ENCODE measurements around the gene C1orf50.

The C1orf50 gene

DNA sequence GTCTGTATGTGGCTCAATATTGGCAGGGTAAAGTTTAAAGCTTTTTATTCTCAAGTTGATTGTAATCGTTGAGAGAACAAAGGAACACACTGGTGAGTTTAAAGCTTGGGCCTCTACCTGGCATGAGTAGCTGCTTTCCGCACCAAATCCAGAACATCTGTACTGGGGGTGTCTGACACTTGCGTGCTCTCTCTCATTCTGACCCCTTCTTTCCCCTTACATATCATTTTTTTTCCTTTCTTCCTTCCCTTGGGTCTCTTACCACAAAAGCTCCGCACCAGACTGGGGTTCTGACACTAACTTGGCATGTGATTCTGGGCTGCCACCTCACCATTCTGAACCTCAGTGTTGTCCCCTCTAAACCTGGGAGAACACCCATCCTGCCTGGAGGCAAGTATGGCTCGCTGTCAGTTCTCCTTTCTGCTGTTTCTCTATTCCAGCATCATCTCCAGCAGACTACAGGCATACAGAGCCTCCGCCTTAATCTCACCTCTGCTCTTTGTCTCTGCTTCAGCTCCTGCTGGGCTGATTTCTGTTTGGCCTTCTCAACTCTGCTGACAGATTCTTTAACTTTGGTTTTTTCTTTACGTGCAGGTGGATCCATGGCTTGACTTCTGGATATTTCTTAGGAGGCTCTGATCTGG lies 49.0 kb downstream of the C1orf50 start:
- peak overlapping the region; percentile 94 for H3K4me2 ChIP-seq (ENCODE audit: low read length)
- H3K4me1 ChIP-seq (ENCODE audit: control insufficient read depth, insufficient read depth, low read length): peaks cover 16% of the 10 kb centered on the region
- no peaks in the 10 kb centered on the region for H3K27me3 ChIP-seq (ENCODE audit: control insufficient read depth, insufficient read depth, low read length)
- H3K36me3 ChIP-seq (ENCODE audit: insufficient read depth, low read length): no peaks in the 10 kb centered on the region
- H3K9ac ChIP-seq (ENCODE audit: low read depth, low read length): peak overlapping the region; percentile 99
- H3K9me3 ChIP-seq (replicated peaks; ENCODE audit: low read length): no peaks in the 10 kb centered on the region
- H3K4me3 ChIP-seq (ENCODE audit: low read length): peak overlapping the region; percentile 99

DNA sequence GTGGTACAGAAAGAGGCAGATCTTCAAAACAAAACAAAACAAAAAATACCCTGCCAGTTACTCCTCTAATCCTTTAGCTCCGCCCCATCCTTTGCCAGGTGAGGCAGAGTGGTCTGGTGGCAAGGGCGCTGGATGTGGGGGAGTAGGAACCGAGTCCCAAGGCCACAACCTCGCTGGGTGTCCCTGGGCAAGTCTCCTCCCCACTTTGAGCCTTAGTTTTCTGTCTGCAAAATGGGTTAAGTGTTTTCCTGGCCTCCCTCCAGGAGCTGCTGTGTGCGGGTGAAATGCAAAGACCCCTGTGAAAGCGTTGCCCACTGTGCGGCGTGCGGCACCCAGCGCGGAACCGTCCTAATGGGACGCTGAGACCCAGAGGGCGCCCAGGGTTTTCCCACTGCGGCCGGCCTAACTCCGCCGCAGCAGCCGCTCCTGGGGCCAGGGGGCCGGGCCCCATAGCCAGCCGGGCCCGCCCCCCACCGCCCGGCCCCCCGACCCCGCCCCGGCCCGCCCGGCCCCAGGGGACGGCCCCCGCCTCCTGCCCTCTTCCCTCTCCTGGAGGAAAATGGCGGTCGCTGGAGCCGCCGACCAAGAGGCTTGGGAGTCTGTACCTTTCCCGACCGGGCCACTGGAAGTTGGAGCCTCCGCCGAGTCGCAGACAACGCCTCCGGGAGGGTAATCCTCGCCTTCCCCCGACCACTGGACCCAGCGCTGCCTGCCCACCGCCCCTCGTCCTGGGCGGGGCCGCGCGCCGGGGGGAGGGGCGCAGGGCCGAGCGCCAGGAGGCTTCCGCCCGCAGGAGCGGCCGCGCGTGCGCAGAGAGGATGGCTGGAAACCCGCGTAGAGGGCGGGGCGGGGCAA lies 49.8 kb downstream of the C1orf50 start, which contains the start of the genes ERMAP and SVBP:
ERMAP (plus strand) TSS at position 538 of the 855 bp plus-strand sequence. CDS start 13,327 bp downstream, outside the sequence.
SVBP (minus strand) TSS at position 813 of the 855 bp plus-strand sequence. CDS start 853 bp downstream, outside the sequence.
- Histone ChIP-seq H3K4me1 (ENCODE audit: control insufficient read depth, insufficient read depth, low read length) (peaks cover 16% of the 10 kb centered on the region), H3K27me3 (ENCODE audit: control insufficient read depth, insufficient read depth, low read length) (no peaks in the 10 kb centered on the region), H3K4me2 (ENCODE audit: low read length) (peak within 1 kb of the TSS; percentile 94), H3K9me3 (replicated peaks; ENCODE audit: low read length) (no peaks in the 10 kb centered on the region), H3K36me3 (ENCODE audit: insufficient read depth, low read length) (no peaks in the 10 kb centered on the region), H3K4me3 (ENCODE audit: low read length) (peak within 1 kb of the TSS; percentile 99), H3K9ac (ENCODE audit: low read depth, low read length) (peak within 1 kb of the TSS; percentile 99)

DNA sequence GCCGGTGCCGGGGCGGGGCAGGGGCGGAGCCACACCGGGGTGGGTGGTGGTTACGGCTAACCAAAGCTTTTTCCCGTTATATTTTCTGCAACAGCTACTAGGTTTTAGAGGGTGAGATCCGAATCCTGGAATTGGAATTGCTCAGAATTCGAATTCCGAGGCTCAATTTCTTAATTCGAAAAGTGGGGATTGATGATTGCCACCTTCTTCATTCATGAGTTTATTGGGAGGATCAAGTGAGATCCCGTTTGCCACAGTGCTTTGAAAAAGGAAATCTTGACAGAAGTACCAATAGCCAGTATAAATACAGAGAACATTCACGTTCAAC lies 50.4 kb downstream of the C1orf50 start:
- Histone ChIP-seq H3K9ac (ENCODE audit: low read depth, low read length) (peak overlapping the region; percentile 99), H3K27me3 (ENCODE audit: control insufficient read depth, insufficient read depth, low read length) (no peaks in the 10 kb centered on the region), H3K4me2 (ENCODE audit: low read length) (peak overlapping the region; percentile 84), H3K4me3 (ENCODE audit: low read length) (peak overlapping the region; percentile 99), H3K4me1 (ENCODE audit: control insufficient read depth, insufficient read depth, low read length) (peaks cover 16% of the 10 kb centered on the region), H3K36me3 (ENCODE audit: insufficient read depth, low read length) (no peaks in the 10 kb centered on the region), H3K9me3 (replicated peaks; ENCODE audit: low read length) (no peaks in the 10 kb centered on the region)

DNA sequence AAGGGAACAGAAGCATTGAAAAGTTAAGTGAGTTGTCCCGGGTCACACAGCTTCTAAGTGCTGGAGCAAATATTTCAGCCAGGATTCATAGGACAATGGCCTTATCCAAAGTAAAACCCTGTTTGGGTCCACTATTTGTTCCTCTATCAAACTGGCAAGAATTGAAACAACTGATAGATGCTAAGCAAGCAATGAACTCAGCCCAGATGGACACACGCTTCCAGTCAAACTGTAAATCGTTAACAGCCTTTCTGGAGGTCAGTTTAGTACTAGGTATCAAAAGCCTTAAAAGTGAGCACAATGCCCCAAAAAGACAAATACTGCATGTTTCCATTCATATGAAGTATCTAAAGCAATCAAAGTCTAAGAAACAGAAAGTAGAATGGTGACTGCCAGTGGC lies 50.9 kb downstream of the C1orf50 start:
- Histone ChIP-seq H3K4me3 (ENCODE audit: low read length) (peak overlapping the region; percentile 99), H3K4me2 (ENCODE audit: low read length) (peak overlapping the region; percentile 84)

DNA sequence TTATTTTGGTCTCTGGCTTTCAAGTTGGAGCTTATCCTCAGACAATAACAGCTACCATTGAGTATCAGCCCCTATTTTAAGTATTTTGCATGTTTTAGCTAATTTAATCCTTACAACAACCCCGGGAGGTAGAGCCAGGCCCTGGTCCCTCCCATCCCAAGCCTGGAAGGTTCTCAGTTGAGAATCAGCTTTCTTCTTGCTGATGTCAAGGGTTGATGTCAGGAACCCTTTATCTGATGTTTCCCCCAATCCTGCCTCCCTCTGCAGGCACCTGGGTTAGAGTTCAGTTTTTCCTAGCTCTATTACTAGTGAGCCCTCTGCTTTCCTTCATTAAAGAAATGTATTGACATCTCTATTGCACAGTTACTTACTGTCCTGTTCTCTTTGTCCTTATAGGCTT lies 53.8 kb downstream of the C1orf50 start:
- Histone ChIP-seq H3K9ac (ENCODE audit: low read depth, low read length) (no peak overlapping the region), H3K27me3 (ENCODE audit: control insufficient read depth, insufficient read depth, low read length) (no peaks in the 10 kb centered on the region), H3K4me2 (ENCODE audit: low read length) (no peak overlapping the region), H3K4me1 (ENCODE audit: control insufficient read depth, insufficient read depth, low read length) (peaks cover 22% of the 10 kb centered on the region), H3K4me3 (ENCODE audit: low read length) (no peak overlapping the region), H3K36me3 (ENCODE audit: insufficient read depth, low read length) (no peaks in the 10 kb centered on the region), H3K9me3 (replicated peaks; ENCODE audit: low read length) (no peaks in the 10 kb centered on the region)

More for the DNA sequence above, 50.9 kb downstream of the C1orf50 start:
- Histone ChIP-seq H3K27me3 (ENCODE audit: control insufficient read depth, insufficient read depth, low read length) (no peaks in the 10 kb centered on the region), H3K9me3 (replicated peaks; ENCODE audit: low read length) (no peaks in the 10 kb centered on the region), H3K9ac (ENCODE audit: low read depth, low read length) (peak overlapping the region; percentile 99), H3K36me3 (ENCODE audit: insufficient read depth, low read length) (no peaks in the 10 kb centered on the region), H3K4me1 (ENCODE audit: control insufficient read depth, insufficient read depth, low read length) (peaks cover 21% of the 10 kb centered on the region)

DNA sequence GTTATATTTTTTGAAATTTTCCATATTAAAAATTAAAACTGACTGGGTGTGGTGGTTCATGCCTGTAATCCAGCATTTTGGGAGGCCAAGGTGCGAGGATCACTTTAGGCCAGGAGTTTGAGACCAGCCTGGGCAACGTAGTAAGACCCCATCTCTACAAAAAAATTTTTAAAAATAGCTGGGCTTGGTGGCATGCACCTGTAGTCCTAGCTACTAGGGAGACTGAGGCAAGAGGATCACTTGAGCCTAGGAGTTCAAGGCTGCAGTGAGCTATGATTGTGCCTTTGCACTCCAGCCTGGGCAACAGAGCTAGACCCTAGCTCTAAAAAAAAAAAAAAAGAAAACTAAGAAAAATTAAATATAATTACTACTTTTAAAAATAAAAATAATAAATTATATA lies 54.6 kb downstream of the C1orf50 start:
- no peaks in the 10 kb centered on the region for H3K9me3 ChIP-seq (replicated peaks; ENCODE audit: low read length)
- no peak overlapping the region for H3K4me2 ChIP-seq (ENCODE audit: low read length)
- H3K36me3 ChIP-seq (ENCODE audit: insufficient read depth, low read length): no peaks in the 10 kb centered on the region
- peaks cover 13% of the 10 kb centered on the region for H3K4me1 ChIP-seq (ENCODE audit: control insufficient read depth, insufficient read depth, low read length)
- no peak overlapping the region for H3K4me3 ChIP-seq (ENCODE audit: low read length)
- H3K27me3 ChIP-seq (ENCODE audit: control insufficient read depth, insufficient read depth, low read length): no peaks in the 10 kb centered on the region
- H3K9ac ChIP-seq (ENCODE audit: low read depth, low read length): no peak overlapping the region

DNA sequence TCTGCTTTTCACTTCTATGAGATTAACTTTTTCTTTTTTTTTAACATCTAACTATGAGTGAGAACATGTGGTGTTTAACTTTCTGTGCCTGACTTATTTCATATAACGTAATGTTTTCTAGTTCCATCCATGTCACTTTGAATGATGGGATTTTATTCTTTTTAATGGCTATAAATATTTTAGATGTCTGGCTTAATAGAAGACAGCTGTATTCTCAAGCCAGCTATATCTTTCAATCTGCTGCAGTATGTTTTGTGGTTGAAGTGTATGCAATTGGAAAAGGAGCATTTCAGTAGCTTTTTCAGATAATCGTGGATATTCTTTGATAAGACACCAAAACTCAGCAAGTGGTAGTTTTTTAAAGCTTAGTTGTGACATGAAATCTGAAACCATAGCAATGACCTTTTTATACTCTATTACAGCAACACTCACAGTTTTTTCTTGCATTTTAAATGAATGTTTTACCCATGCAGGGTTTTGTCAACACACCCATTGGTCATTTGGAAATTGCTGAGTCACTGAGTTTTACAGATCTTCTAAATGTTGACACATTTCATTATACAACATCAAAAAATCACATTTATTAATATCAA lies 55.8 kb downstream of the C1orf50 start:
- Histone ChIP-seq H3K27me3 (ENCODE audit: control insufficient read depth, insufficient read depth, low read length) (no peaks in the 10 kb centered on the region), H3K4me2 (ENCODE audit: low read length) (peak overlapping the region; percentile 19), H3K9ac (ENCODE audit: low read depth, low read length) (no peak overlapping the region), H3K36me3 (ENCODE audit: insufficient read depth, low read length) (no peaks in the 10 kb centered on the region), H3K4me3 (ENCODE audit: low read length) (no peak overlapping the region), H3K4me1 (ENCODE audit: control insufficient read depth, insufficient read depth, low read length) (peaks cover 10% of the 10 kb centered on the region), H3K9me3 (replicated peaks; ENCODE audit: low read length) (no peaks in the 10 kb centered on the region)

DNA sequence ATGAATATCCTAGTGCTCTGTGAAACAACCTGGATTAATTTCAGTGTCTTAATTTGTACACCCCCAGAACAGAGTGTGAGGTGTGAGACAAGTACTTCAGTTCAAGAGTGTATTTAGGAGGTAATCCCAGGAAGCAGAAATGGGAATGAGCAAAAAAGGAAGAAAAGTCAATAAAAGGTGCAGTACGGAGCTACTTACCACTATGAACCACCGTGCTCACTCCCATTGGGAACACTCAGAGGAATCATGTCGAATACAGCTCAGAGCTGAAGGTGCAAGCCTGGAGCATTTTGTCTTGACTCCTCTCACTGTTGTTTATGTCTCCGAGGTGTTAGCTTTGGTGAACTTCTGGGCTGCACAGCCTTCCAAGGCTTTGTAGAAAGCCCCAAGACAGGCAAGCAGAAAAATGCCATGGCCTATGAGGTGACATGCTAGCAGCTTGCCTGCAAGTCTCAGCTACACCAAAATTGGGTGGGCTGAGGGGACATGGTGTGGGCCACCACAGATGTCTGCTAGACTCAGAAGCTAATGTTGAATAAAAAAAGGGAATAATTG lies 57.5 kb downstream of the C1orf50 start:
- Histone ChIP-seq H3K9me3 (replicated peaks; ENCODE audit: low read length) (no peaks in the 10 kb centered on the region), H3K36me3 (ENCODE audit: insufficient read depth, low read length) (peaks cover 6% of the 10 kb centered on the region), H3K4me3 (ENCODE audit: low read length) (no peak overlapping the region), H3K9ac (ENCODE audit: low read depth, low read length) (no peak overlapping the region), H3K27me3 (ENCODE audit: control insufficient read depth, insufficient read depth, low read length) (no peaks in the 10 kb centered on the region), H3K4me2 (ENCODE audit: low read length) (no peak overlapping the region), H3K4me1 (ENCODE audit: control insufficient read depth, insufficient read depth, low read length) (peaks cover 7% of the 10 kb centered on the region)

DNA sequence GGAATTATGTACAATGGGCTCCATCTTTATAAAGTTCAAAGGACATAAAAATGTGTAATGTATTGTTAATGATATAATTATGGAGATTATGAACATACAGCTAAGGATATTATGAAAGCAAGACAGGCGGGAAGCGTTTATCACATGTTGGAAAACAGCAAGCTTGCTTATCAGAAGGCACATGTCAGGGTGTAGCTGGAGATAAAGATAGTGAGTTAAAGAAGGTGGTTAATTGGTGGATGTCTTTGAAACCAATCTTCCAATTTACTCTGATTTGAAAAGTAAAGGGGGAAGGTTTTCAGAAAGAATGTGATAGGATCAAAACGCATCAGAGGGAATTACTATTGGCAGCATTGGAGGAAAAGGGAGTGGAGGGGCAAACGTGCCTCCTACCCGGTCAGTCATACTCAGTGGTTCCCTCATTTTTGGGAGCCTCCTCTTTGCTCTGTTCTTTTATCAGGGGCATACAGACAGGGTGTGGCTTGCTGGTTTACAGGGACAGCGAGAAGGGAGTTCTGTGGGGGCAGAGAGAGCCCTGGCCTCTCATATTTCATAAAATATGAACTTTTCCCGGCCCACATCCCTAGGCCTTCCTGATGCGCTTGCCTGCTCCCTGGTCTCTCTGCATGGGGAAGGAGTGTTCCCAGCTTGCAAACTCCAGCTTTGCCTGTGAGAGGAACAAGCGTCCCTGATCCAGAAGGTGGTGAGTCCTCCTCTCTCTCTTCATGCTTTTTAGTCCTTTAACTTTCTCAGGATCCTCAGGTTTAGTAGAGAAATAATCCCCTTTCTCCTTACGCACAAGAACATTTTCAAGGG lies 58.2 kb downstream of the C1orf50 start:
- Histone ChIP-seq H3K9me3 (replicated peaks; ENCODE audit: low read length) (no peaks in the 10 kb centered on the region), H3K27me3 (ENCODE audit: control insufficient read depth, insufficient read depth, low read length) (no peaks in the 10 kb centered on the region), H3K4me3 (ENCODE audit: low read length) (no peak overlapping the region), H3K4me2 (ENCODE audit: low read length) (no peak overlapping the region), H3K36me3 (ENCODE audit: insufficient read depth, low read length) (peaks cover 13% of the 10 kb centered on the region), H3K9ac (ENCODE audit: low read depth, low read length) (no peak overlapping the region), H3K4me1 (ENCODE audit: control insufficient read depth, insufficient read depth, low read length) (peaks cover 7% of the 10 kb centered on the region)
